NK-92 treated with Interleukin-12 subunit alpha and Interleukin-12 subunit beta, amount 100 ng/mL, for 24 hours (cell line): ENCODE measurements around the gene PTGS1.

Experiments
- DNase-seq: peaks from one replicate; lab custom pipeline; 2025; lab: John Stamatoyannopoulos, UW

The PTGS1 gene

GRCh38 chr9:122374885-122375420, 4.1 kb downstream of the PTGS1 start:
- DNase-seq: no peak

- DNase-seq: no peak
These were observed 6.0 kb downstream of the PTGS1 start for GRCh38 chr9:122376796-122377195.

- DNase-seq: no peak
These were observed 6.7 kb downstream of the PTGS1 start for GRCh38 chr9:122377241-122378164.

GRCh38 chr9:122378236-122378635, 7.4 kb downstream of the PTGS1 start:
- no peak for DNase-seq

- DNase-seq: no peak
These were observed 8.5 kb downstream of the PTGS1 start for GRCh38 chr9:122379340-122379739.

GRCh38 chr9:122380293-122380692, 9.5 kb downstream of the PTGS1 start:
- no peak for DNase-seq

- no peak for DNase-seq
These were observed 10.6 kb downstream of the PTGS1 start for GRCh38 chr9:122381206-122381950.

GRCh38 chr9:122382901-122383850, 12.4 kb downstream of the PTGS1 start:
- DNase-seq: no peak

GRCh38 chr9:122383992-122384461, 13.2 kb downstream of the PTGS1 start:
- no peak for DNase-seq

- DNase-seq: no peak
These were observed 15.6 kb downstream of the PTGS1 start for GRCh38 chr9:122386311-122386872.

GRCh38 chr9:122387536-122387935, 16.7 kb downstream of the PTGS1 start:
- DNase-seq: no peak

- no peak for DNase-seq
These were observed 18.4 kb downstream of the PTGS1 start for GRCh38 chr9:122389195-122389594.

GRCh38 chr9:122389799-122390481, 19.1 kb downstream of the PTGS1 start:
- DNase-seq: no peak

GRCh38 chr9:122392284-122392683, 21.5 kb downstream of the PTGS1 start:
- no peak for DNase-seq

GRCh38 chr9:122392714-122393113, 21.9 kb downstream of the PTGS1 start:
- no peak for DNase-seq

- DNase-seq: no peak
These were observed 22.6 kb downstream of the PTGS1 start for GRCh38 chr9:122393284-122393983.

GRCh38 chr9:122394265-122395125, 23.7 kb downstream of the PTGS1 start:
- no peak for DNase-seq

GRCh38 chr9:122396614-122397148, 25.9 kb downstream of the PTGS1 start:
- no peak for DNase-seq

GRCh38 chr9:122397749-122398148, 26.9 kb downstream of the PTGS1 start:
- no peak for DNase-seq
